LNCAP (cell line): ENCODE data around the gene CHRNA4.

Experiments used
- TF ChIP-seq, protein P1 (sequence below): fragments of 450-650 bp; IDR thresholded peaks from 2 replicates; pipeline ENCODE4 v1.5.1; 2017; ENCODE audit warnings: mild to moderate bottlenecking

Gene CHRNA4

DNA sequence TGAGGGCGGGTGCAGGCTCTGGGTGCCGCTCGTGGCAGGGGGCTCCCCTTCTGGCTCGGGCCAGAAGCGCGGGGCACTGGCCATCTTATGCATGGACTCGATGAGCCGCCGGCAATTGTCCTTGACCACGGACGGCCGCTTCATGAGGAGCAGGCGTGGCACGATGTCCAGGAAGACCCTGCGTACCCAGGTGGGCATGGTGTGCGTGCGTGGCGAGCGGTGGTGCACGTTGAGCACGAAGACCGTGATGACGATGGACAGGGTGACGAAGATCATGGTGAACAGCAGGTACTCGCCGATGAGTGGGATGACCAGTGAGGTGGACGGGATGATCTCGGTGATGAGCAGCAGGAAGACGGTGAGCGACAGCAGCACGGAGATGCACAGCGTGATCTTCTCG lies 11.0 kb downstream of the CHRNA4 start:
- TF ChIP-seq, protein P1, sequence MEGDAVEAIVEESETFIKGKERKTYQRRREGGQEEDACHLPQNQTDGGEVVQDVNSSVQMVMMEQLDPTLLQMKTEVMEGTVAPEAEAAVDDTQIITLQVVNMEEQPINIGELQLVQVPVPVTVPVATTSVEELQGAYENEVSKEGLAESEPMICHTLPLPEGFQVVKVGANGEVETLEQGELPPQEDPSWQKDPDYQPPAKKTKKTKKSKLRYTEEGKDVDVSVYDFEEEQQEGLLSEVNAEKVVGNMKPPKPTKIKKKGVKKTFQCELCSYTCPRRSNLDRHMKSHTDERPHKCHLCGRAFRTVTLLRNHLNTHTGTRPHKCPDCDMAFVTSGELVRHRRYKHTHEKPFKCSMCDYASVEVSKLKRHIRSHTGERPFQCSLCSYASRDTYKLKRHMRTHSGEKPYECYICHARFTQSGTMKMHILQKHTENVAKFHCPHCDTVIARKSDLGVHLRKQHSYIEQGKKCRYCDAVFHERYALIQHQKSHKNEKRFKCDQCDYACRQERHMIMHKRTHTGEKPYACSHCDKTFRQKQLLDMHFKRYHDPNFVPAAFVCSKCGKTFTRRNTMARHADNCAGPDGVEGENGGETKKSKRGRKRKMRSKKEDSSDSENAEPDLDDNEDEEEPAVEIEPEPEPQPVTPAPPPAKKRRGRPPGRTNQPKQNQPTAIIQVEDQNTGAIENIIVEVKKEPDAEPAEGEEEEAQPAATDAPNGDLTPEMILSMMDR = no peak

- TF ChIP-seq, protein P1 = no peak
Observed at GRCh38 chr20:63349516-63349895, 11.6 kb downstream of the CHRNA4 start.

- TF ChIP-seq, protein P1 = no peak
Observed at GRCh38 chr20:63348828-63349515, 12.2 kb downstream of the CHRNA4 start.

DNA sequence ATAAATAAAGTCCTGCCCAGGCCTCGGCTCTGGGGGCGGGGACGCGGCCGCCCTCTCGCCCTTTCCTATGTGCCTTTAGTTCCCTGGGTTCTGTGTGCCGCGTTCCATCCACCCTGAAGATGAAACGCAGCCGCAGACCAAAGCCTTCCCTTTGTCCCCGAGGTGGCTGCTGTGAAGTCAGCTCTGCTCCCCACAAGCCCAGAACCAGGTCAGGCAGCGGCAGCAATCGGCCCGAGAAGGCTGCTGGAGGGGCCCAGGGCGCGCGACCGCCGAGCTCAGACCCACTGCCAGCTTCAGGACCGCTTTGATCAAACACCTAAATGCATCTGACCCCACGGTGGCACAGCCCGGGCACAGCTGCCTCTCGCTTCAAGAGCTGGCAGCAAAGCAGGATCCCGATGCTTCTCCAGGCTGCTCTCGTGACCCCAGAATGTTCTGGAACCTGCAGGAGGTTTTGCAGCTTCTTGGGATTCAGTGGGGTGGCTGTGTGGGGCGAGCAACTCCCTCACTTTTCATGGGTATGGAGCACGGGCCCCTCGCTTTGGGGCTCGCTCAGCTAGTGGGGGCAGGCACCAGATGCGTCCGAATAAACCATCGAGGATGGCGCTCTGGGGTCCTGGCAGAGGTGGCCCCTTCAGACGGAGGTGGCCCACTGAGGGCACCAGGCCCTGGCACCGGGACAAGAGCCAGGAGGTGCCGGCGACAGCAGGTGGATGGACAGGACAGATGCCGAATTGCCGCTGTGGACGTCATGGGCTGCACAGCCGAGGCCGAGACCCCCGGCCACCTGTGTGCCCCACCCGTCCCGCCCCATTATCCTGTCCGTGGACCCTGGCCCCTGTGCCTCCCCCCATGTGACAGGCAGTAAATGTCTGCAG lies 13.0 kb downstream of the CHRNA4 start:
- TF ChIP-seq, protein P1 = no peak

DNA sequence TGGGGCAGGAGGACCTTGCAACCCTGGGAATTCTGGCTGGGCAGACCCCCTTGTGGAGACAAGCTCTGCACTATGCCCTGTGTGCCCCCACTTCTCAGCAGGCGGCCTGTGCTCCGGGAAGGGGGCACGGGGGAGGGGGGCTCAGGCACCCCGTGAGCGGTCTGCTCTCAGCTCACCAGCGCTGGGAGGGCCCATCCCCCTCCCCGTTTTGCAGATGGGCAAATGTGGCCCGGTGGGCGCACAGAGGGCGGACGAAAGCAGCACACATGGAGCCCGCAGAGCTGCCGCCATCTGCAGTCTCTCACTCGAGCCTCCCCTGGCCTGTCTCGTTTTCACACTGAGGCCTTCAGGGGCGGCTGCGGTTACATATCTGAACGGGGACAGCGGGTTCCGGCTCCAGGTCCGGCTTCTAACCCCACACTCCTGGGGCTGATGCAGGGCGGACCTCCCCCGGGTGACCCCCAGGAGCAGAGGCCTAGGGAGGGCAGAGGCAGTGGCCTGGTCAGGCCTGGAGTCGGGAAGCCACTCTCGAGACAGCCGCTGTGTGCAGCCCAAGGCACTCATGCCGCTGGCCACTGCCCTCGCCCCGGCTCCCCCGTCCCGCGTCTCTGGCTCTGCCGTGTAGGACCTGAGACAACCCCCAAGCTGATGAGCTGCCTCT lies 13.9 kb downstream of the CHRNA4 start:
- TF ChIP-seq, protein P1 = no peak

DNA sequence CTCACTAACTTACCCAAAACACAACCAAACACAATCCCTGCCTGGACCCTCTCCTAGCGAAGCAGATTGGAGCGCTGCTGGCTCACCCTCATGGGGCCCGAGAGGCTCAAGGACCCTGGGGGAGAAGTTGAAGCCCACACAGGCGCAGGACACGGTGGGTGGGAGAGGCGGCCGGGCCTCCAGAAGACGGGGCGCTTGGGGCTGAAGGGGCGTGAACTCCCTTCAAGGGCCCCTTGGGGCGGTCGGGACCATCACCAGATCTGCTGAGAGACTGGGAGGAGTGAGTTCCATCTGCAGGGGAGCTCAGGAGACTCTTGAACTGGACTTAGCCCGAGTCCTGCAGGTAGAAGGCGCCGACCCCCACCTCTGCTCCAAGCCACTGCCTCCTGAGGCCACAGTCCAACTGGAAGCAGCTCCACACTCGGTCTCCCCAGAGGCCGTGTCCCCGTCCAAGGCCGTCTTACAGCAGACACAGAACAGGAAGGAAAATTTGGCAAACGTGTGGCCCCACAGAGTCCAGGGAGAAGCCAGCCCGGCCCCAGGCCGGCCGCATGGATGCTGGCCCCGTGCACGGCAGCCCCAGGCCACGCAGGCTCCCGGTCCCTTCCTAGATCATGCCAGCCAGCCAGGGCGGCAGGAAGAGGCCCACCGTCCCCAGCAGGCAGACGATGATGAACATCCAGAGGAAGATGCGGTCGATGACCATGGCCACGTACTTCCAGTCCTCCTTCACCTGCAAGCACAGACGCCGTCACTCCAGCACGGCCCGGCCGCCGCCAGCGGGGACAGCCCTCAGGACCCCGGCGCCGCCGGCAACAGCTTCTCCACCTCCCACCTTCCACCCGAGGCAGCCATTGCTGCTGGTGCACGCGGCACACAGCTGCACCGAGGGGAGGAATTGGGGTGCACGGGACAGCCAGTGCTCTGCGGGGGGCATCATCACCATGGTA lies 14.7 kb downstream of the CHRNA4 start:
- TF ChIP-seq, protein P1 = no peak
